PC-3 (cell line): ENCODE results near the gene DSP.

Experiments
- CTCF ChIP-seq: fragments of 300-600 bp; sonication (generic); conservative IDR thresholded peaks from 2 replicates; pipeline ENCODE4 v1.5.1; 2017; ENCODE audit warnings: antibody characterized with exemption, low read depth, mild to moderate bottlenecking, low read length
- EZH2 ChIP-seq: fragments of 300-600 bp; sonication (generic); IDR thresholded peaks from one replicate; pipeline ENCODE4 v1.6.1; 2017; ENCODE audit warnings: antibody characterized with exemption, mild to moderate bottlenecking, low read length; ENCODE audit not compliant: unreplicated experiment
- EZH2phosphoT487 ChIP-seq: fragments of 300-600 bp; sonication (generic); IDR thresholded peaks from 2 replicates; pipeline ENCODE4 v1.6.1; 2018; ENCODE audit warnings: mild to moderate bottlenecking, antibody characterized with exemption, low read length, borderline replicate concordance

DNA sequence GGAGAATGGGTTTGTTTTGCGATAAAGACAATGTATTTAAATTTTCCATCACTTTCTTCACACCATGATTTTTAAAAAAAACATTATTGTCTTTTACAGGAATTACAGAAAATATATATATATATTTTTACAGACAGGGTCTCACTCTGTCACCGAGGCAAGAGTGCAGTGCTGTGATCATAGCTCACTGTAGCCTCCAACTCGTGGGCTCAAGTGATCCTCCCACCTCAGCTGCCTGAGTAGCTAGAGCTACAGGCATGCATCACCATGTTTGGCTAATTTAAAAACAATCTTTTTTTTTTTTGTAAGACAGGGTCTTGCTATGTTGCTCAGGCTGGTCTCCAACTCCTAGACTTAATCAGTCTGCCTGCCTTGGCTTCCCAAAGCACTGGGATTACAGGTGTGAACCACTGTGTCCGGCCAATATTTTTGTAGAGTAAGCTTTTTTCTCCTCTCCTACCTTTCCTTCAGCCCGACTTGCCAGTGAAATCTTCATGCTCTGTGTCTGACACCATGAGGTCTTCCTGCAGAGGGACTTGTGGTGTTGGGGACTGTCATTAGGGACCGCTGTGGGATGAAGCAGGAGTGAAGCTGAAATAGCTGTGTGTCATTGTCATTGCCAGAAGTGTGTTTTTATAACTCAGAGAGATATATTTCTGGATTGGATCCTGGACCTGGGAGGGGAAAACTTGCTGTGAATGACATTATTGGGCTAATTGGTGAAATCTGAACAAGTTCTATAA lies 13.2 kb downstream of the DSP start:
- TF ChIP-seq CTCF = no peak
- TF ChIP-seq EZH2 = no peak
- no peak for TF ChIP-seq EZH2phosphoT487
